AG09319 (cell line): Measurements from ENCODE around the gene ATMIN.

Experiments
- DNase-seq: peaks from one replicate; pipeline ENCODE4 v3.0.0-alpha.2; 2010; ENCODE audit warnings: low read depth; ENCODE audit errors: extremely low read depth
- CTCF ChIP-seq: IDR thresholded peaks from 2 replicates; pipeline ENCODE4 v1.5.1; 2011; ENCODE audit warnings: low read depth, mild to moderate bottlenecking, inconsistent platforms, low read length, moderate library complexity

ATMIN gene

GRCh38 chr16:80997964-80998620, 37.5 kb upstream of the ATMIN start:
- no peak for DNase-seq
- TF ChIP-seq CTCF: no peak

- no peak for DNase-seq
- TF ChIP-seq CTCF: no peak
Observed at GRCh38 chr16:81000873-81001272, 34.8 kb upstream of the ATMIN start.

- TF ChIP-seq CTCF: no peak
- no peak for DNase-seq
Observed at GRCh38 chr16:81001330-81001729, 34.3 kb upstream of the ATMIN start.

DNA sequence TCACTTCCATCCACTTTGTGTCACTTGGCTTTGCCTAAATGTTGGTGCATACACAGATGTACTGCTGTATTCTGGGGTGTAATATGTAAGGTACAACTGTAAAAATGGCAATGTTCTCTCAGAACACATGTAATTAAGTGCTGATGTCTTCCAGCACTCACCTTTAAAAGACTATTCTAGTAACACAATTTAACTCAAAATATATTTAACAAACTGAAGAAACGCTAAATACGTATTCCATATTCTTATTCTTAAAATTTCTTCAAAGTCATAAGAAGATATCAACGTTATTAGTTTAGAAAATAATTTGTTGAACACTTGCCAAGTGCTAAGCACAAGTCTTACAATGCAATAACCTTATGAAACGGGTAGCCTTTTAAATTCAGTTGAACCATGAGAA, 32.6 kb upstream of the ATMIN start:
- no peak for DNase-seq
- no peak for TF ChIP-seq CTCF

DNA sequence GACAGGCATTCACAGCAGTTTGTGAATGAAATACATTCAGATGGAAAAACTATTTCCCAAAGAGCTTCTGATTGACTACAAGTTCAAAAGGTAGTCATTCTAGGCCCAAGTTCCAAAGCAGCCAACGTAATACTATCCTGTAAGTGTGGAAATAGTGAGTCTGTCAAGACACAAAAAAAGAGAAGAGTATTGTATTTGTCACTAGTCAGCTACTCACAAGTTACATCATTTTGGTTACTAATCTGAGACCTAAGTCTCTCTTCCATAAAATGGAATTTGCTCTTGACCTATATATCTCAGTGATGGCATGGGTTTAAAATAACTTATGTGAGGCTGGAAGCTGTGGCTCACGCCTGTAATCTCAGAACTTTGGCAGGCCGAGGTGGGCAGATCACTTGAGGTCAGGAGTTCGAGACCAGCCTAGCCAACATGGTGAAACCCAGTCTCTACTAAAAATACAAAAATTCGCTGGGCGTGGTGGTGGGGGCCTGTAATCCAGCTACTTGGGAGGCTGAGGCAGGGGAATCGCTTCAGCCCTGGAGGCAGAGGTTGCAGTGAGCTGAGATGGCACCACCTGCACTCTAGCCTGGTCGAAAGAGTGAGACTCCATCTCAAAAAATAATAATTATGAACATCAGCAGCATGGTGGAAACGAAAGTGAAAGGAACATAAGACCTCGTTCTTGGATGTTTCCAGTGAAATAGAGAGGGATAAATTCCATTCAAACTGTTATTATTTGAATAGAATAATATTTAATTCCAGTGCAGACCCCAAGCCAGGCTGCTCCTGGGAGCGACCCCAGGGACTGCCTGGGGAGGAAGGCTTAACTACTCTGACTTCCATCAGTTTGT, 31.8 kb upstream of the ATMIN start:
- TF ChIP-seq CTCF: no peak
- DNase-seq: no peak

DNA sequence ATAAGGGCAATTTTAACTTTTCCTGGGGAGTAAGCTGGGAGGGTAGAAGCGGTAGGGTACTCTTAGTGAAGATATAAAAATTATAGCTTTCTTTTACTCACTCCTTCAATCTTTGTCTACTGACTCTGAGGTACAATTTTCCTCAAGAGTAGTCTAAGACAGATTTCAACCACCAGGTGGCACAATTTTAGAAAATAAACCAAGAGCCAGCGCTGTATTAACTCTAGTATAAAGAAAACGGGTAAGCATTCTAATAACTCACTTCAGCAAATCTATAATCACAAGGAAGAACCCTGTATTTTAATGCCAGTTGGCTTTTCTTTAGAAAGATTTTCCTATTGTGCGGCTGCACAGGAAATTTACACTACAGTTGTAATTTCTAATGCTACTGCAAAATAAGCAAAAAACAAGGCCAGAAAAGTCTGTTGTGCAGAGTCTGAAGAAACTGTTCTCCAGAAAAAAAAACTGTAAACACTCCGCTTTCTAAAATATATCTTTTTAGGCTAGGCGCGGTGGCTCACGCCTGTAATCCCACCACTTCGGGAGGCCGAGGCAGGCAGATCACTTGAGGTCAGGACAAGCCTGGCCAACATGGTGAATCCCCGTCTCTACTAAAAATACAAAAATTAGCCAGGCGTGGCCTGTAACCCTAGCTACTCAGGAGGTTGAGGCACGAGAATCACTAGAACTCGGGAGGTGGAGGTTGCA, 30.8 kb upstream of the ATMIN start:
- TF ChIP-seq CTCF: peak; percentile 57
- no peak for DNase-seq
